H9 (cell line): Measurements from ENCODE around the gene CLPTM1L. TPM values are rescaled to one million over a fixed set of nuclear protein-coding genes. Genes with fewer than 3 reads are reported as not detected.

Experiments used
- DNase-seq: peaks from one replicate; pipeline ENCODE4 v3.0.0-alpha.2; 2017
- H2AFZ ChIP-seq: one replicate; pipeline ENCODE4 v1.6.1; 2013; ENCODE audit warnings: mild to moderate bottlenecking, low read length, control low read depth, moderate library complexity
- H2AK5ac ChIP-seq: 2 replicates; pipeline ENCODE4 v1.6.1; 2013; ENCODE audit warnings: low read length, control low read depth, mixed read lengths; ENCODE audit not compliant: insufficient read length
- H2BK120ac ChIP-seq: one replicate; pipeline ENCODE4 v1.6.1; 2013; ENCODE audit warnings: low read depth, mild to moderate bottlenecking, low read length, control low read depth, inconsistent platforms; ENCODE audit not compliant: poor library complexity, severe bottlenecking
- H2BK12ac ChIP-seq: 2 replicates; pipeline ENCODE4 v1.6.1; 2013; ENCODE audit warnings: low read length, control low read depth, mixed read lengths, low read depth; ENCODE audit not compliant: insufficient read length
- H2BK15ac ChIP-seq: 2 replicates; pipeline ENCODE4 v1.6.1; 2013; ENCODE audit warnings: low read depth, low read length, control low read depth
- H2BK20ac ChIP-seq: one replicate; pipeline ENCODE4 v1.6.1; 2013; ENCODE audit warnings: low read depth, mild to moderate bottlenecking, low read length, control low read depth, inconsistent platforms; ENCODE audit not compliant: poor library complexity, severe bottlenecking
- H2BK5ac ChIP-seq: 2 replicates; pipeline ENCODE4 v1.6.1; 2013; ENCODE audit warnings: low read length, control low read depth, mixed read lengths; ENCODE audit not compliant: insufficient read length
- H3K14ac ChIP-seq: 2 replicates; pipeline ENCODE4 v1.6.1; 2013; ENCODE audit warnings: low read length, control low read depth; ENCODE audit not compliant: insufficient read depth
- H3K18ac ChIP-seq: 2 replicates; pipeline ENCODE4 v1.6.1; 2013; ENCODE audit warnings: low read depth, mild to moderate bottlenecking, mixed read lengths, low read length, control low read depth; ENCODE audit not compliant: insufficient read length
- H3K23ac ChIP-seq: 2 replicates; pipeline ENCODE4 v1.6.1; 2013; ENCODE audit warnings: low read length, control low read depth, mixed read lengths, low read depth; ENCODE audit not compliant: insufficient read length
- H3K23me2 ChIP-seq: 2 replicates; pipeline ENCODE4 v1.6.1; 2013; ENCODE audit warnings: low read depth, mild to moderate bottlenecking, mixed read lengths, low read length, control low read depth; ENCODE audit not compliant: insufficient read length, poor library complexity, severe bottlenecking
- H3K27ac ChIP-seq: 2 replicates; pipeline ENCODE4 v1.5.1; 2013; ENCODE audit warnings: low read length, control low read depth, mixed read lengths, low read depth; ENCODE audit not compliant: insufficient read length
- H3K27me3 ChIP-seq: 2 replicates; pipeline ENCODE4 v1.6.1; 2013; ENCODE audit warnings: low read length, control low read depth, inconsistent platforms; ENCODE audit not compliant: insufficient read depth
- H3K4ac ChIP-seq: 2 replicates; pipeline ENCODE4 v1.6.1; 2013; ENCODE audit warnings: low read depth, mild to moderate bottlenecking, control low read depth, inconsistent platforms, low read length, moderate library complexity
- H3K4me1 ChIP-seq: 2 replicates; pipeline ENCODE4 v1.6.1; 2013; ENCODE audit warnings: low read length, control low read depth, inconsistent platforms; ENCODE audit not compliant: insufficient read depth
- H3K4me2 ChIP-seq: 2 replicates; pipeline ENCODE4 v1.6.1; 2013; ENCODE audit warnings: low read length, control low read depth, mixed read lengths; ENCODE audit not compliant: insufficient read length, insufficient read depth
- H3K56ac ChIP-seq: 2 replicates; pipeline ENCODE4 v1.6.1; 2013; ENCODE audit warnings: low read depth, mild to moderate bottlenecking, mixed read lengths, low read length, control low read depth; ENCODE audit not compliant: insufficient read length
- H3K79me1 ChIP-seq: 2 replicates; pipeline ENCODE4 v1.6.1; 2013; ENCODE audit warnings: low read depth, mild to moderate bottlenecking, moderate library complexity, low read length, control low read depth, inconsistent platforms; ENCODE audit not compliant: insufficient read depth, poor library complexity, severe bottlenecking
- H3K79me2 ChIP-seq: 2 replicates; pipeline ENCODE4 v1.6.1; 2013; ENCODE audit warnings: low read length, control low read depth, inconsistent platforms; ENCODE audit not compliant: insufficient read depth
- H3K9ac ChIP-seq: 2 replicates; pipeline ENCODE4 v1.6.1; 2013; ENCODE audit warnings: low read length, control low read depth, mixed read lengths; ENCODE audit not compliant: insufficient read length; ENCODE audit errors: extremely low read depth
- H3K9me3 ChIP-seq: one replicate; pipeline ENCODE4 v1.6.1; 2013; ENCODE audit warnings: low read depth, low read length, inconsistent platforms; ENCODE audit not compliant: control insufficient read depth
- H3T11ph ChIP-seq: one replicate; pipeline ENCODE4 v1.6.1; 2013; ENCODE audit warnings: mild to moderate bottlenecking, low read length, control low read depth, inconsistent platforms
- H4K20me1 ChIP-seq: one replicate; pipeline ENCODE4 v1.6.1; 2013; ENCODE audit not compliant: control insufficient read depth, insufficient read length, insufficient read depth
- H4K5ac ChIP-seq: 2 replicates; pipeline ENCODE4 v1.6.1; 2013; ENCODE audit warnings: low read depth, mild to moderate bottlenecking, mixed read lengths, low read length, control low read depth; ENCODE audit not compliant: insufficient read length
- H4K8ac ChIP-seq: replicated peaks from 2 replicates; pipeline ENCODE4 v1.6.1; 2013; ENCODE audit warnings: low read length, control low read depth, mixed read lengths, low read depth; ENCODE audit not compliant: insufficient read length
- H4K91ac ChIP-seq: 2 replicates; pipeline ENCODE4 v1.6.1; 2013; ENCODE audit warnings: low read depth, mild to moderate bottlenecking, moderate library complexity, mixed read lengths, low read length, control low read depth; ENCODE audit not compliant: insufficient read length
- H3K27ac Mint-ChIP-seq, 3 experiments: 2 replicates in 2 of 3; 3 replicates in 1 of 3; pipeline ENCODE4 v1.8.0; 2020 to 2021; ENCODE audit warnings: mixed read lengths in 3 of 3, mild to moderate bottlenecking in 1 of 3, moderate library complexity in 1 of 3
- H3K27me3 Mint-ChIP-seq: 2 replicates; pipeline ENCODE4 v1.8.0; 2021; ENCODE audit warnings: low read depth, mild to moderate bottlenecking, moderate library complexity, mixed read lengths
- H3K36me3 Mint-ChIP-seq, 3 experiments: 2 replicates in 2 of 3; 3 replicates in 1 of 3; pipeline ENCODE4 v1.8.0; 2020 to 2021; ENCODE audit warnings: low read depth in 3 of 3, mixed read lengths in 3 of 3; ENCODE audit not compliant: insufficient read depth in 1 of 3
- H3K4me1 Mint-ChIP-seq, 2 experiments: 2 replicates each; pipeline ENCODE4 v1.8.0; 2020; ENCODE audit warnings: mixed read lengths in 2 of 2
- H3K4me3 Mint-ChIP-seq, 2 experiments: 2 replicates in 1 of 2; 3 replicates in 1 of 2; pipeline ENCODE4 v1.8.0; 2020 to 2021; ENCODE audit warnings: mild to moderate bottlenecking in 2 of 2, mixed read lengths in 2 of 2, moderate library complexity in 1 of 2
- H3K9me3 Mint-ChIP-seq, 2 experiments: 2 replicates in 1 of 2; 3 replicates in 1 of 2; pipeline ENCODE4 v1.8.0; 2020; ENCODE audit warnings: mild to moderate bottlenecking in 2 of 2, mixed read lengths in 2 of 2, moderate library complexity in 1 of 2
- CTCF ChIP-seq: fragments of 200-600 bp; sonication (generic); conservative IDR thresholded peaks from 3 replicates; pipeline ENCODE4 v1.8.0; 2021; ENCODE audit warnings: antibody characterized with exemption, mild to moderate bottlenecking
- WGBS: extraction: QIAGEN DNeasy Blood & Tissue Kit; methylation state at CpG from one replicate; pipeline ENCODE4 v1.1.7; 2013; ENCODE audit warnings: missing lambda C conversion rate, low lambda C conversion rate, mixed read lengths; ENCODE audit not compliant: insufficient read length; ENCODE audit errors: extremely low coverage; 5-methylcytosine and 5-hydroxymethylcytosine counted together
- total RNA-seq: library from RNA; stranded (reverse); gene quantifications from 2 replicates; pipeline ENCODE4 v1.2.1, GENCODE V29; 2021

The CLPTM1L gene
- total RNA-seq, 1 experiment from 2014 or later, result 108 TPM

- Histone ChIP-seq H3T11ph (no peak overlapping the region), H4K91ac (no peak overlapping the region), H3K4me1 (no peaks in the 10 kb centered on the region; the same call in 1 of the 2 replicates), H3K23me2 (no peaks in the 10 kb centered on the region), H4K20me1 (no peaks in the 10 kb centered on the region), H3K9ac (no peak overlapping the region), H2BK12ac (no peak overlapping the region), H4K8ac (no peak overlapping the region), H3K27me3 (no peaks in the 10 kb centered on the region), H3K9me3 (no peaks in the 10 kb centered on the region), H3K23ac (no peak overlapping the region), H2AFZ (no peak overlapping the region), H3K4ac (no peak overlapping the region), H2BK5ac (no peak overlapping the region), H3K27ac (no peak overlapping the region), H3K79me1 (no peaks in the 10 kb centered on the region), H2BK15ac (no peak overlapping the region), H3K79me2 (no peaks in the 10 kb centered on the region), H2BK20ac (no peak overlapping the region), H2BK120ac (no peak overlapping the region), H3K14ac (no peak overlapping the region), H3K18ac (no peak overlapping the region), H3K4me2 (no peak overlapping the region), H4K5ac (no peak overlapping the region), H3K56ac (no peak overlapping the region), H2AK5ac (no peak overlapping the region)
- H3K36me3 Mint-ChIP-seq, result no peaks in the 10 kb centered on the region
- no peak overlapping the region for H3K27ac Mint-ChIP-seq
- no peak for TF ChIP-seq CTCF
- peaks cover 15% of the 10 kb centered on the region for H3K27me3 Mint-ChIP-seq
- no peak overlapping the region for H3K4me3 Mint-ChIP-seq
- DNase-seq, result no peak
- no CpG with 5 or more reads among the region's 10 CpGs for WGBS
- no peaks in the 10 kb centered on the region for H3K9me3 Mint-ChIP-seq
- H3K4me1 Mint-ChIP-seq, result peaks cover 13 to 18% of the 10 kb centered on the region in 2 experiments
Measured at GRCh38 chr5:1358726-1359025, 13.8 kb upstream of the CLPTM1L start.
